NCI-H2029 (cell line): ENCODE data around the gene CNNM1.
A peak's percentile ranks its signal among the peaks of the same experiment; 100 is the strongest.

Source experiments
- DNase-seq: peaks from one replicate; lab custom pipeline; 2025; lab: John Stamatoyannopoulos, UW

Gene CNNM1

DNA sequence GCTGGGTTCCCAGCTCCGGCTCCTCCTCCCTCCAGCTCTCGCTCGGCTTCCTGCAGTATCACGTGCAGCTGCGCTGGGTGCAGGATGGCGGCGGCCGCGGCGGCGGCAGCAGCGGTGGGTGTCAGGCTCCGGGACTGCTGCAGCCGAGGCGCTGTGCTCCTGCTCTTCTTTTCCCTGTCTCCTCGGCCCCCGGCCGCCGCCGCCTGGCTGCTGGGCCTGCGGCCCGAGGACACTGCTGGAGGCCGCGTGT, at the start of gene CNNM1:
TSS of gene CNNM1 (plus strand) at position 53 of the 250 bp plus-strand sequence. CDS start at position 85, 32 bp downstream.
- DNase-seq, result peak; percentile 35

DNA sequence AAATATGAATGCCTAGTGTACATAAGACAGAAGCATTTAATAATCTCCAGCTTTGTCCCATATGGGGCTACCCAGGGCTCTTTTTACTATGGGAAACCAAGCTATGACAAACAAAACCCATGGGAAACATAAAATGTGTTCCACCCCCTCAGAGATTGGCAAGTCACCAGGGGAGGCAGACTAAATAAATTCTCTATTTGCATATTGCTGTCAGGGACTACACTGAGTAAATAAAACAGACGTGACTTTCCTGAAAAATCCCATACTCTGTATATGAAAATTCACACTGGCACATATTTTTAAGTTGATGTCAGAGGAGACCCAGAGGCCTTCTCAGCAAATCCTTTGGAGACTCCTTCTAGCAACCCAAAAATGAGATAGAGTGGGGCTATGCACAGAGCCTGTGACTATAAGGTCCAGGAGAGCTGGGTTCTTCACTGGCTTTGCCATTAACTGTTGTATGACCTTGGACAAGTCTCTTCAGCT, 49.5 kb upstream of the CNNM1 start:
- DNase-seq, result no peak

DNA sequence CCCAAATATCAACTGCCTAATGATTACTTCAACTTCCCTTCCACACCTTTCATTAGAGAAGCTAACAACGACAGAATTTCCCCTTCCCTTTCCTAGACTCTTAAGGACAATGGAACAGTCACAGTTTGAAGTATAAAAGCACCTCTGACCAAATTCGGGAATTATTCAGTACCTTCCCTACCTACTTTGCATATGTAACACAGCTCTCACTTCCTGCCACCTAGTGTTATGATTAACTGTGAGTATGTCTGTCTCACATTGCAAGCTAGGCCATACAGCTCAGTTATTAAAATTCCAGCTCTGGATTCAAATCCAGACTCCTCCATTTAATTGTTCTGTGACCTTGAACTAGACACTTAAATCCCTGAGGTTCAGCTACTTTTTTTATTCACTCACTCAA, 48.7 kb upstream of the CNNM1 start:
- no peak for DNase-seq

DNA sequence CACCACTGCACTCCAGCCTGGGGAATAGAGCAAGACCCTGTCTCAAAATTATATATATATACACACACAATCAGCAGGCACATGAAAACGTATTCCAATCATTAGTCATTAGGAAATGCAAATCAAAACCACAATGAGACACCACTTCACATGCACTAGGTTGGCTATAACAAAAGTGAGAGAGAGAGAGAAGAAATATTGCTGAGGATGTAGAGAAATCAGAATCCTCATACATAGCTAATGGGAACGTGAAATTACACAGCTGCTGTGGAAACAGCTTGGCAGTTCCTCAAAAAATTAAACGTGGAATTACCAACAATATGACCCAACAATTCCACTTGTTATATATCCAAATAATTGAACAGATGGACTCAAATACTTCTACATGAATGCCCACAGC, 43.3 kb upstream of the CNNM1 start:
- DNase-seq, result no peak

DNA sequence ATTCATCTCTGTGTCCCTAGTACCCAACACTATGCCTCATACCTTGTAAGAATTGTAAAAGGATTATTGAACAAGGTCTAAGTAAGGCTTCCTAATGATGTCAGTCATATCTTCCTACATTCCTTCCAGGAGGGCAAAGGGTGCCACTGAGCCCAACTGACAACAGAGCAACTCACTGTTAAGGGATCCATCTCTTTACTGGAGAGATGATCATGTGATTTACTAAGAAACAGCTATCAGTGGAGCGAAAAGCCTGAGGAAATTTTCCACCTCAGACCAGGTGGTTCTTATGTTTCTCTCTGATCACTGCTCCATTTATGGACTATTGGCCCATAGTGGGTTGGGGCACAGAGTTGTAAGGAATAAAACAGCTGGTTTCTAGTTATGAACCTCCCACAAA, 38.9 kb upstream of the CNNM1 start:
- DNase-seq, result no peak

DNA sequence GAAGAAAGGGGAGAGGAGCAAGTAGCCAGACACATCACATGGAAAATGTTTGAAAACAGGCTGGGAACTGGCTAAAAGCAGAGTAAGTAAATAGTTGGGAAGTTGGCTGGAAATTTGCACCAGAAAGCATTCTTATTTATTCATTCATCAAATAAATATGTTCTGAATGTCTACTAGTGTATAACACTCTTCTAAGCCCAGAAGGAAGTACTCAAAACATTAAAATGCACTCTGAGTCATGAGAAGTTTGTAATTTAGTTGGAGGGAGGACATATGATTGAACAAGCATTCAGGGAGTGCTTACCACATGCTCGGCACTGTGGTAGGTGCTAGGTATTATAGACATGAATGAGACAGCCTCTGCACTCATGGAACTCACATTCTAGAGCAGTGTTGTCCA, 37.0 kb upstream of the CNNM1 start:
- no peak for DNase-seq

DNA sequence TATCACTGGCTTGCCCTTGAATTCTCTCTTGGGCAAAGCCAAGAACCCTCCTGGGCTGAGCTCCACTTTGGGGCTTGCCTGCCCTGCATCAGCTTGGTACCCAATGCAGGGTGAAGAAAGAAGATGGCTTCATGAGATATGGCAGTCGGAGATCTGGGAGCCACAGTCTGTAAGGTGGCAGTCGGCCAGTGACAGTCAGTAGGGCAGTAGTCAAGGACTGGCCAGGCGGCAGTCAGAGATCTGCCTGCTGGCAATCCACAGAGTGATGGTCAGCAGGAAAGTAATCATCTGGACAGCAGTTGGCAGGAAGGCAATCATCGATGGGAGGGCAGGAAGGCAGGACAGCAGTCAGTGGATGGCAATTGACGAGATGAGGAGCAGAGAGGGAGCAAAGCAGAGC, 32.6 kb upstream of the CNNM1 start:
- no peak for DNase-seq

DNA sequence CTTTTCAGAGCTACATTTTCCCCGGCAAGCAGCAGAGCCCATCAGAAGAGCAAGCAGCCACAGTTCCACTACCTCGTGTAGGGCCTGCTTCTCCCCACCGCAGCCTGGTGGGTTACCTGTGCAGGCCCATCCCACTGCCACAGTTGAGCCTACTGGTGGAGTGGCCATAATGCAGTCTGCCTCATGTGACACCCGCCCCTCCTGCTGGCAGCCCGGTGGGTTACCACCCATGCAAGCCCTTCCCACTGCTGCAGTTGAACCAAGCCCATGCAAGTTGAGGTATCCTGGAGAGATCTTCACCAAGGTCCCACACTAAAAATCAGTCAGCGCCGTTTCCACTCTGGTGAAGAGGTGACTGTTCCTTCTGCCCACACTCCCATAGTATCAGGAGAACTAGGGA, 32.1 kb upstream of the CNNM1 start:
- no peak for DNase-seq

DNA sequence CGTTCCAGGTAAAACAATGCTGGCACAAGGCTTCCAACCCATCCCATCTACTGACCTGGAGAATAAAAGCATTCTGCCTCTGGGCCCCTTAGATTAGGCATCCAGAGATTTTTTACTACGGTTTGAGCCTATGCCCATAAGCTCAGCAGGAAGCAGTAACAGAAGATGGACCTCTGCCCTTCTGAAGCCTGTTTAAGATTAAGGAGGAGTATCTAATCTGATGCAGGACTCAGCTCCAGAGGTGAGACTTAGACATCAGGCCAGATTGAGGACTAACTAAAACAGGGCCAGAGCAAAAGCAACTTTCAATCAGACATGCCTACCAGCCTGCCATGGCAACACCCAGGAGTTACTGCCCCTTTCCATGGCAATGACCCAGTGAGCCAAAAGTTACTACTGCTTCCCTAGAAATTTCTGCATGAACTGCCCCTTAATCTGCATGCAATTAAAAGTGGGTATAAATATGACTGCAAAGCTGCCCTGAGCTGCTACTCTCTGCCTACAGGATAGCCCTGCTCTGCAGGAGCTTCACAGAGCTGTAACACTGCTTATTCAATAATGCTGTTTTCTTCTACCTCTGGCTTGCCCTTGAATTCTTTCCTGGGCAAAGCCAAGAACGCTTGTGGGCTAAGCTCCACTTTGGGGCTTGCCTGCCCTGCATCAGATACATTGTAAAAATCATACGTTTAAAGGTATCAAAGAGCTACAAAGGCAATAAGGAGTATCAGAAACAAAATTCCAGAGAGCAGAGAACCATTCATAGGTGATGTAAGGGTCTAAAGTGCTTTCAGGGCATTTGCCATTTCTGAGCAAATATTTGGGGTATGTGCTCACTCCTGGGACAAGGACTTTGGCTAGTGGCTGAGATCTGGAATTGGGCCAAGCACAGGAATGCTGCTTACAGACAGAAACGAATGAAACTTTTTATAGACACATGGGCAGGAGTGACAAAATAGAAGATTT, 25.0 kb upstream of the CNNM1 start:
- peak; percentile 6 for DNase-seq

DNA sequence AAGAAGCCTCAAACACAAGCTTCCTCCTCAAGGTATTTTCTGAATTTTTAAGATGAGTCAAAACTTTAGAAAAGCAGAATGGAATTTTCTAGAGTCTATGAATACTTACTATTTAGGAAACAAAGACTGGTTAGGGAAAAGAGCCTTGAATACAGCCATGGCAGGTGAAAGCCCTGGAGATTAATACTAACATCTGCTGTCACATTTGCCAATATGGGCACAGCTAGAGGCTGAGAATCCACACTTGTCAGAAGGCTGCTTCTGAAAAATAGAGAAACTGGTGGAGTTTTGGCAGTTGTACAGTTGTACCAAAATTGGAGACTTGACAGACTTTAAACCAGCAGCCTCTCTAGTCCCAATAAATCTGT, 24.3 kb upstream of the CNNM1 start:
- DNase-seq, result no peak

DNA sequence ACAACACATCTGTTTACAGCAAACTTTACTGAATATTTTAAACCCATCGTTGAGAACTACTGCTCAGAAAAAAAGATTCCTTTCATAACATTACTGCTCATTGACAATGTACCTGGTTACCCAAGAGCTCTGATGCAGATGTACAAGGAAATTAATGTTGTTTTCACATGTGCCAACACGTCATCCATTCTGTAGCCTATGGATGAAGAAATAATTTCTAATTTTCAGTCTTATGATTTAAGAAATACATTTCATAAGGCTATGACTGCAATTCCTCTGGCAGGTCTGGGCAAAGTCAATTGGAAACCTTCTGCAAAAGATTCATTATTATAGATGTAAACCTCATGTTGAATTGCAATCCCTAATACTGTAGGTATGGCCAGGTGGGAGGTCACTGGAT, 16.7 kb upstream of the CNNM1 start:
- DNase-seq, result no peak

DNA sequence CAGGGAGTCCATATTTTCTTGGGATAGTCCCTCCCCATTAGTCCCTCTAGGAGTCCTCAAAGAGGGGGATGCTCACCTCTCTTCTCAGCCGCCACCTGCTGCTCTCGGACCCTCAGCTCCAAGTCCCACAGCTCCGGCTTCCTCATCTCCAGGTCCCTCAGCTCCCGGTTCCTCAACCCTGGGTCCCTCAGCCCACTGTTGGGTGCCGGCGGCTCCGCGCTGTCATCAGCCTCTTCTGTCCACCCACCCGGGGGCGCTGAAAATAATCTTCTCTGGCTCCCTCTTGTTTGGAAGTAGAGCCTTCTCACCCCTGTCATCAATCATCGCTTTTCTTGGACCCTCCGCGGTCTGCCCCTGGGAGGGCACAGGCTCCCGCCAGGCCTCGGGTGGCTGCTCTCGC, 13.3 kb upstream of the CNNM1 start:
- DNase-seq, result no peak

DNA sequence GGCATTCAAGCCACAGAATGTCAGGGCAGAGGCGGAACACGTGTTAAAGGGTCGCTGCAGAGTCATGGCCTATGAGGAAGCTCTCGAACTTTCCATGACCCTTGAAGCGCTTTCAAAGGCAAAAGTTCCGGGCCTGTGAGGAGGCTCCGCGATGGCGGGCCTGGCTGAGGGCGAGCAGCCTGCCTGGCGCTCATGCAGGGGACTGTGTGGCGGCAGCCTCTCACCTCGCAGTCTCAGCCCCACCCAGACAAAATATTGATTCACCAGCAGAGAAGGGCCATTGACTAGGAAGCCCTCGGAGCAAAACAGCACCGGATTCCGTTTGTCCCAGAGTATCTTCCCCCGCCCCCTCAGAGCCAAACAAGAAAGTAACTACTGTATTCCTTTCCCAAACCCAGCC, 12.8 kb upstream of the CNNM1 start:
- no peak for DNase-seq

DNA sequence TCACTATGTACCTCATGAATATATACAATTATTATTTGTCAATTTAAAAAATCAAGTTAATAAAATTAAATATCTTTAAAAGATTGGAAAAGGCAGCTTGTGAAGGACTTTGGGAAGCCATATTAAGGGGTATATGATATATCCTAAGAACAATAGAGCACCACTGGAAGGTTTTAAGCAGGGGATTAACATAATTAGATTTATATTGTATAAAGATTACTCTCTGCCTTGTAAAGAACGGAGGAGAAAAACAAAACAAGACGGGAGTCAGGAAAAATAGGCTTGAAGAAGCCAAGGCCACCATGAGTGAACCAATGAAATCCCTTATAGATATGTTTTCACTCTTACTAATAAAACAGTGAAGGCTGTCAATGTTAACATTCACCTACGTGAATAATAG, 11.1 kb upstream of the CNNM1 start:
- DNase-seq, result no peak

DNA sequence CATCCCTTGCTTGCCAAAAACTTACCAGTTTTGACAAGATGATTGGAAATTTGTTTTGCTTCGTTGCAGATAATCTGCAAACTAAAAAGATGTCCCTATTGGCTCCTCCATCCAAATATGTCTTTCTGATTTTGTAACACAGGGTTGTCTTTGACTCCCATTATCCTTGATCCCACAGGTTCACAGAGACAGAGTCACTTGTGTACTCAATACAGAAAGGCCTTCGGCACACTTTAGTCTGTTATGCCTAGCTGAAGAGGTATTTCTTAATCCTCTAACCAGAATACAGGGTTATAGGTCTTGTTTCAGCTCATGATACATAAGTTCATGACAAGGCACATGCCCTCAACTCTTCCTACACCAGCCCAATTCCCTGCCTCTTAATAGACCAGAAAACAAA, 10.7 kb upstream of the CNNM1 start:
- no peak for DNase-seq

DNA sequence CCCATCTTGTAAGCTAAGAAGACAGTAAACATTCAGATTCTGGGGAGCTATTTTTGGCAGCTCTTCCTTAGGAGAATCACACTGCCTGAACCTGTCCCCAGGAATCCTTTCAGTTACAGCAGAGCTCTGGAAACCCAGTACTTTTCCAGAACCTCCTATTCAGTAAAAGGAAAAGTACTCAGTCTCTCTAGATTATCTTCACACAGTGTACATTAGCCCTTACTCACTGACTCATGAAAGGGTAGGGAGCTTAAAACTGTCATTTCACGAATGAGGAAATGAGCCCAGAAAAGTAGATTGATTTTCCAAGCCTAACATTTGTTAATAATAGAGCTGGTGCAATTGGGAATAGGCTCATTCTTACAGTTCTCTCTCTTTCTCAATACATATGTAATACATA, 3.9 kb upstream of the CNNM1 start:
- no peak for DNase-seq

DNA sequence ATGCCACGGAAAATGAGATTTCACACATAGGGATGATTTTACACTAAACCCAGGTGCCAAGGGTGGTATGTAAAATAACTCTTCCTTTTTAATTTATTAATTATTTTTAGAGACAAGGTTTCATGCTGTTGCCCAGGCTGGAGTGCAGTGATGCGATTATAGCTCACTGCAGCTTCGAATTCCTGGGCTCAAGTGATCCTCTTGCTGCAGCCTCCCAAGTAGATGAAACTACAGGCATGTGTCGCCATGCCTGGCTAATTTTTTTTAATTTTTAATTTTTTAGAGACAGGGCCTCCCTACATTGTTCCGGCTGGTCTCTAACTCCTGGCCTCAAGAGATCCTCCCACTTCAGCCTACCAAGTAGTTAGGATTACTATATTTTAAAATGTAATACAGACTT, 2.3 kb upstream of the CNNM1 start:
- no peak for DNase-seq

DNA sequence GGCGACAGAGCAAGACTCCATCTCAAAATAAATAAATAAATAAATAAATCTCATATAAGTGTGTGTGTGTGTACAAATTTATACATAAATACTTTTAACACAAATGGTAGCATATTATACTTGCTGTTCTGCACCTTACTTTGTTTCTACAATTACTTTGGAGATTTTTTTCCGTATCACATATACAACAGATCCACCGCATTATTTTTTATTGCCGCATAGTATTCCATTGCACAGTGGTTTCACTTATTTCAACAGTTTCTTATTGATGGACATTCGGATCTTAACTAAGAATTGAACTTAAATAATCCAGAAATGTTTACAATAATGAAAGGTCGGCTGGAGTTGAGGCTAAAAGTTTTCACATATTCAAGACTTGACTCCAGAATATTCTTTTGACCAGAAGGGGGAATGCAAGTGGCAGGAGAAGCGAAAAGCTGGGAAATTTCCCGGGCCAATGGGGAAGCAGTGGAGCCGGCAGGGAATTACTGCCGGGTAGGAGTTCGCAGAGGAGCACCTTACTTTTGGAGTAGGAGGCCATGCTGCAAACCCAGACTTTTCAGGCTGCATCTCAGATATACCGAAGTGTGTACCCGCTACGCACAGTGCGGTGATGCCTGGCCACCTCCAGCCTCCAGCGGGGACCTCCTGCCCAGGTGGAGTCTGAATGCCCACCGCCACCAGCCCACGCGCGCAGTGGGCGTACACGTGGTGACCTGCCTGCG, 415 bp upstream of the CNNM1 start:
- no peak for DNase-seq

DNA sequence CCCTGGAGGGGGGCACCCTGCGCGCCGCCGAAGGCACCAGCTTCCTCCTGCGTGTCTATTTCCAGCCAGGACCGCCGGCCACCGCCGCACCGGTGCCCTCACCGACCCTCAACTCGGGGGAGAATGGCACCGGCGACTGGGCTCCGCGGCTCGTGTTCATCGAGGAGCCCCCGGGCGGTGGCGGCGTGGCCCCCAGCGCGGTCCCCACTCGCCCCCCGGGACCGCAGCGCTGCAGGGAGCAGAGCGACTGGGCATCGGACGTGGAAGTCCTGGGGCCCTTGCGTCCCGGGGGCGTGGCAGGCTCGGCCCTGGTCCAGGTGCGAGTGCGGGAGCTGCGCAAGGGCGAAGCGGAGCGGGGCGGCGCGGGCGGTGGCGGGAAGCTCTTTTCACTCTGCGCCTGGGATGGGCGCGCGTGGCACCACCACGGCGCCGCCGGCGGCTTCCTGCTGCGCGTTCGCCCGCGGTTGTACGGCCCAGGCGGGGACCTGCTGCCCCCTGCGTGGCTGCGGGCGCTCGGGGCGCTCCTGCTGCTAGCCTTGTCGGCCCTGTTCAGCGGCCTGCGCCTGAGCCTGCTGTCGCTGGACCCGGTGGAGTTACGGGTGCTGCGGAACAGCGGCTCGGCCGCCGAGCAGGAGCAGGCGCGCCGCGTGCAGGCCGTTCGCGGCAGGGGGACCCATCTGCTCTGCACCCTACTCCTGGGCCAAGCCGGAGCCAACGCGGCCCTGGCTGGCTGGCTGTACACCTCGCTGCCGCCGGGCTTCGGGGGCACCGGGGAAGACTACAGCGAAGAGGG, 594 bp downstream of the CNNM1 start:
- no peak for DNase-seq

DNA sequence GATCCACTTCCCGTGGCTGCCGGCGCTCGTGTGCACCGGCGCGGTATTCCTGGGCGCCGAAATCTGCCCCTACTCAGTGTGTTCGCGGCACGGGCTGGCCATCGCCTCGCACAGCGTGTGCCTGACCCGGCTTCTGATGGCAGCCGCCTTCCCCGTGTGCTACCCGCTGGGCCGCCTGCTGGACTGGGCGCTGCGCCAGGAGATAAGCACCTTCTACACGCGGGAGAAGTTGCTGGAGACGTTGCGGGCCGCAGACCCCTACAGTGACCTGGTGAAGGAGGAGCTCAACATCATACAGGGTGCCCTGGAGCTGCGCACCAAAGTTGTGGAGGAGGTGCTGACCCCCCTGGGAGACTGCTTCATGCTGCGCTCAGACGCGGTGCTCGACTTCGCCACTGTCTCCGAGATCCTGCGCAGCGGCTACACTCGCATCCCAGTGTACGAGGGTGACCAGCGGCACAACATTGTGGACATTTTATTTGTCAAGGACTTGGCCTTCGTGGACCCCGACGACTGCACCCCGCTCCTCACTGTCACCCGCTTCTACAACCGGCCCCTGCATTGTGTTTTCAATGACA, 1.3 kb downstream of the CNNM1 start:
- no peak for DNase-seq

DNA sequence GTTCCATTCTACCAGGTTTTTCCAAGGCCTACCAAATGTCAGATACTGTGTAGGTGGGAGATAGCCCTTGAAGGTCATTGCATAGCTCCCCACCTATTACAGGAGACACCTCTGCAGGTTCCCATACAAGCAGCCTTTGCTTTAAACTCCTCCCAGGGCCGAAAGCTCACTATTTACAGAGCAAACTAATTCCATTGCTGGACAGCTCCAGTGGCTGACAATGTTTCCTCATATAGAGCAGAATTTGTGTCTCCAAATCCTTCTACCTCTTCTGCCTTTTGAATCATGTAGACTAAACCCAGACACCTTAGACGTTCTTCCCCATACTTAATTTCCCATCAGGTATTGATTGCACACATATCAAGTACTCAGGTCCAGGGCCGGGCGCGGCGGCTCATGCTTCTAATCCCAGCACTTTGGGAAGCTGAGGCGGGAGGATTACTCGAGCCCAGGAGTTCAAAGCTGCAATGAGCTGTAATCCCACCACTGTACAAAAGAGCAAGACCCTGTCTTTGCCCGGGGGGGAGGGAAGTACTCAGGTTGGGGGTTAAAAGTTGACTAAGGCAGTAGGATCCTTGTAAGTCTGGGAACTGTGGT, 2.1 kb downstream of the CNNM1 start:
- no peak for DNase-seq

DNA sequence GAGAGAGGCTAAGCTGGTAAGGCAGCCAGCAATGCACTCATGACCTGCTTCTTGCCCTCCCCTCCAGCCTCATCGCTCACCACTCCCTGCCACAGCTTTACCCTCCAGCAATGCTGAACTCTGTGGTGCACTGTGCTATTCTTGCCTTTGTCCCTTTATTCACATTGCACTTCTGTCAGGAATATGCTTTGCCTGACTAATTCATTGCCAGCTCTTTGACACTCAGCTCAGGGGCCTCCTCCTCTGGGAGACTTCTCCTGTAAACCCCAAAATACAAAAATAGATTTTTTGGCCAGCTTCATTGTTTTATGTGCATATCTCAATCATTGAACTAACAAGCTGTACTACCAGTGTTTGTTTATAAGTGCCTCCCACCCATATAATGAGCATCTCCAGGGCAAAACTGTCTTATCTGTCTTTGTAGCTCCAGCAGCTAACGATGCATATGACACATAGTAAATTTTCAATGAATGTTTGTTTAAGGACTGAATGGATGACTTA, 8.2 kb downstream of the CNNM1 start:
- DNase-seq, result no peak
